Stimulated activated CD4-positive, alpha-beta T cell treated with anti-CD3 and anti-CD28 coated beads, Interleukin-1b, Interleukin-23, amount 100 ng/mL, for 4 hours (primary cell): ENCODE results near the gene TMIE.

ENCODE experiments used
- DNase-seq, 2 donors: peaks; one replicate each; pipeline ENCODE4 v3.0.0-alpha.2; 2020; ENCODE audit warnings: low read depth in 2 of 2

Gene TMIE

GRCh38 chr3:46701181-46701939 is at the start of gene TMIE:
TMIE (plus strand) TSS chr3:46701392; CDS start chr3:46701488, 96 bp downstream.
- no peak for DNase-seq

DNA sequence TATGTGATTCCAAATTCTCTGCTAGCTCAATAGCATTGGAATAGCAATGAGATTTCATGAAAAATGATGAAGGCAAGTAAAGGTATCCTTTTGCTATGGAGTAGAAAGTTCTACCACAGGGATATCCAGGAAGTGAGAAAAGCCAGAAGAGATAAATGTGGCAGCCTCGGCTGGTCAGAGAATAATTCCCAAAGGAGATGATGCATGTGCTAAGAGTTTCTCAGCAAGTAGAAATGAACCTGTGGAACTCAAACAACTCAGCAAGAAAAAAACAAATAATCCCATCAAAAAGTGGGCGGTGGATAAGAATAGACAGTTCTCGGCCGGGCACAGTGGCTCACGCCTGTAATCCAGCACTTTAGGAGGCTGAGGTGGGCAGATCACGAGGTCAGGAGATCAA is 45.9 kb upstream of the TMIE start:
- no peak for DNase-seq

DNA sequence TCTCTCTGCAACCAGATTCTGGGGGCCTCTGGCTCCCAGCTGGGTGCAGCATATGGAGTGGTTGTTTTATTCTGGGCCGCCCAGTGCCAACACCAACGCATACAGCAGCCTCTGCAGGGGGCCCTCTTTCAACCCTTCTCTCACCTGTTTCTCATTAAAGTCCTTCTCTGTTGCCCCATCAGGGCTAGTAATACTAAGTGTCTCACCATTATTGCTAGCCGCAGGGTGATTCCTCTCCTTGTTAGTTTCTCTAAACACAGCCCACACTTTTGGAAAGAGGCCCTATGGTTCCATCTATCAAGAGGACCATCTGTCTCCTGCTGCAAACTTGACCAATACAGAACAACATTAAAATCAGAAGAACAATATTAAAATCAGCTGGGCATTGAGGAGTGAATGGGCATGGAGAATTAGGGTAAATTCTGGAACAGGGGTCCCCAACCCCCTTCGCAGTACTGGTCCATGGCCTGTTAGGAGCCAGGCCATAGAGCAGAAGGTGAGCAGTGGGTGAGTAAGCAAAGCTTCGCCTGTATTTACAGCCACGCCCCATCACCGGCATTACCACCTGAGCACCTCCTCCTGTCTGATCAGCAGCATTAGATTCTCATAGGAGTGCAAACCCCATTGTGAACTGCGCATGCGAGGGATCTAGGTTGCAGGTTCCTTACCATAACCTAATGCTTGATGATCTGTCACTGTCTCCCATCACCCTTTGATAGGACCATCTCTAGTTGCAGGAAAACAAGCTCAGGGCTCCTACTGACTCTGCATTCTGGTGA is 44.2 kb upstream of the TMIE start:
- no peak for DNase-seq

DNA sequence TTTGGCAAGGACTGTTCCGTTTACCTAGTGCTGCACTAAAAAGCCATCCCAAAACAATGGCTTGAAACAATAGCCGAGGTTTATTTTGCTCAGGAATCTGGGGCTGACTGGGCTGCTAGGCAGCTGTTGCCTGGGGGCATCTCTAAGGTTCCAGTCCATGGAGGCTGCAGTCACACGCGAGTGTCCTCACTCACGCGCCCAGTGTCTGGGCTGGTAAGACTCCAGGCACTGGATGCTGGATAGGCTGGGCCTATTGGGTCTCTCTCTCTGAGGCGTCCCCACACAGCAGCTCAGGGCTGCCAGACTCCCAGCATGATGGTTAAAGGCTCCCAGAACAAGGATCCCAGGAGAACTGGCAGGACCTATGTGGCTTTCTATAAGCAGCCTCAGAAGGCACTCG is 41.9 kb upstream of the TMIE start:
- no peak for DNase-seq

DNA sequence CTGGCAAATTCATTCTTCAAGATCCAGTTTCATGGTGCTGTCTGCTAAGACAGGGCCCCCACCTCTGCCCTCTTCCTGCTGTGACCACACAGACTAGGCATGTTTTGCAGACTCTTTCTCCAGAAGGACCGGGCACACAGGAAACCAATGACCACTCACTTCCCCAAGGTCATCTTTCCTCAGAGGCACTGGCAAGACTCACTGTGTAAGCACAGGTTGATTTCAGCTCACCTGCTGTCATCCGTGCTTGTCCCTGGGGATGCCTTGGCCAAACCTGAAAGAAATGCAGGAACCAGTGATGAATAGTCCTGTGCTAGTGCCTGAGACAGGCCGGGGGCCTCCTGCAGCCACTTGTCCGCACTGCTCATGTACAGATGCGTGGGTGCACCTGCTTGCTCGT is 41.2 kb upstream of the TMIE start:
- DNase-seq: no peak

- no peak for DNase-seq
These were observed 40.4 kb upstream of the TMIE start for GRCh38 chr3:46660543-46661523.

GRCh38 chr3:46661776-46662766 is 39.1 kb upstream of the TMIE start:
- DNase-seq: no peak

DNA sequence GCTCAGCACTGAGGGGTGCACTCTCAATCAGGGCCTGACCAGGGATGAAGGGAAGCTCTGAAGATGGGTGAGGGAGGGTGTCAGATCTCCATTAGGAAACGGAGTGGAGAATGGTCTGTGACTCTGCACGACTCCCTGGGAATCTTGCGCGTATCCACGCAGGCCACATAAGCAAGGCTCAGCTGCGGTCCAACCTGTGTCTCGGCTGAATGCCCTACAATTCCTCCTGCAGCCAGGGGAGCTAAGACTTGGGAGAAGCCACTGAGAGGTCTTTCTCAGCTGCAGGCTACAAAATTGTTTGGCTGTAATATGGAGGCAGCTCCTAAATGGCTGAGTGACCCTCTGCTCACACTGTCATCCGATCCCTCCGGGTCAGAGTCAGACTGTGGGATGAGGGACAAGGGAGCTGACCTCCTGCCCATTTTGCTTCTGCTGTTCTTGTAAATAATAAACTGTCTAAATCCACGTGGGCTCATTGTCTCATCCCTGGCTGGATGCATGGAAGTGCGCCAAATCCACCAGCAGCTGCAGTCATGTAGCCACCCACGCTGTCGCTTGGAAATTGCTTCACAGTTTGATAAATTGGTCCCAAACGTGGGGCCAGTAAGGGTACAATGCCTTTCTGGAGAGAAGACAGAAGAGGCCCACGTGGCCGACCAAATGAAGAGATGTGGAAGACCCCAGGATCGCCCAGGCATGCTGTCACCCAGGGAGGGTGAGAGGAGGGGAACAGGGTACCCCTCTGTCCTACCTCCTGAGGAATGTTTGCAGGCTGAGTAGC is 38.2 kb upstream of the TMIE start:
- DNase-seq: no peak

DNA sequence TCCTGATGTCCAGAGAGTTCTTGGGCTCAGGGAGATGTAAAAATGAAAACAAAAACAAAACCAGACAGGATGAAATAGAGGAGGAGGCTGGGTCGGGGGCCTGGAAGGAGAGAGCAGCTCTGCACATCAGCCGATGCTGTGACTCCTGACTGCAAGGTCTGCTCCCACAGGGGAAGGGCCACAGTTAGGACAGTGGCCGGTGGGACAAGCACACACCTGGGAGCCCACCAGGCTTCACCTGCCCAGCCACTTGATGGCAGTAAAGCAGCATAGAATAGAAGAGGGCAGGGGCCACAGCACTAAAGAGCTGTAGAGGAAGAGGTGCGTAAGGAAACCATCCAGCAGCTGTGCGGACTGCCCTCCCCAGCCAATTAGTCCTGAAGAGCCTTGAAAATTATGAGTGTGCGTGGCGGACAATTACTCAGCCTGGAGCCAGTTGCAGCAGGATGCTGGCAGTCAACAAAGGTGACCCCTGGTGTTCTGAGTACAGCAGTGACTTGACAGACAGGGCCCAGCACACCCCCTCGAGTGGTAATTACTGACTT is 37.5 kb upstream of the TMIE start:
- DNase-seq: no peak

DNA sequence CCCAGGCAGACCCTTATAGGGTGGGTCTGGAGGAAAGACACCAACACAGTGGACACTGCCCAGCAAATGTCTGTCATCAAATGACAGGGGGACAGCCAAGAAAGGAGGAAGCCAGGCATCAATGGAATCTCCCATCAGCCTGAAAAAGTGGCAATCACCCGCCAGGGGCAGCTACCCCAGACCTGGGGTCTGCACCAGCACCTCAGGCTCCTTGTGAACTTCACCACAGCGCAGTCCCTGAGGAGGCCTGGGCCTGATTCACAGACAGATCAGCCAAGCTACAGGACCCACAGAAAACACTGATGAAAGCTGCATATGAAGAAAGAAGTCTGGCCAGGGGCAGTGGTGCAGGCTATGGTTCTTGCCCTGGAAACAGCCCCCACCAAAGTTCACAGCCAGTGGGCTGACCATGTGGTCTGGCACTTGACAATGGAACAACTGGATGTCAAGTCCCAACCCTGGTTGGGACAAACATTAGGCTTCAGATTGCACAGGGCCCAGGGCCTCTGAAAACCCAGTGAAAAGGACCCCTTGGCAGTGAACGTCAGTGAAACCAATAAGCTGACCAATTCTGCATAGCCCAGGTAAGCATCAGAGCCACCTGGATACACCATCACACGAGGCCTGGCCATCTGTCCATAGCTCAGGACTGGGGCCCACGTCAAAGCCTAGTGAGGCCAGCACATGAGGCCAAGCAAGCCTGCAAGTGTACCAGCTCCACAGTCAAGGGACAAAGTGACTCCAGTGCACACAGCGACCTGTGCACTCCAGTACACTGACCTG is 36.8 kb upstream of the TMIE start:
- DNase-seq: no peak

- DNase-seq: no peak
These were observed 36.0 kb upstream of the TMIE start for GRCh38 chr3:46664971-46665762.

- no peak for DNase-seq
These were observed 35.3 kb upstream of the TMIE start for GRCh38 chr3:46665763-46666452.

DNA sequence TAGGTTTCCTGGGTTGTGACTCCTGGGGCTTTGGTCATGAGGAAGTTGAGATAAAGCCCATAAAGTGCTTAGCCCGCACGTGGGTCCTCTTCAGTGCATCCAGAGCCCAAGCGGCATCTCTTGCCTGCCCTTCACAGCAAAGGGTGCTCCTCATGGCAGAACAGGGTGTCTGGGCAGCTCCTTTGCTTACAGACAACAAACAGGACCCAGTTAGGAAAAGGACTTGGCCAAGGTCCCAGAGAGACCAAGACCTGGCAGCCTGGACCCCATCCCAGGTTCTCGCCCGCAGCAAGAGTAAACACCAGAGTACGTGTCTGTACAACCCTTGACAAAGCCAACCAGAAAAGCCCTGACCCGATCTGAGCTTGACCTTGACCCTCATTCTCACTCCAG is 34.7 kb upstream of the TMIE start:
- DNase-seq: no peak

DNA sequence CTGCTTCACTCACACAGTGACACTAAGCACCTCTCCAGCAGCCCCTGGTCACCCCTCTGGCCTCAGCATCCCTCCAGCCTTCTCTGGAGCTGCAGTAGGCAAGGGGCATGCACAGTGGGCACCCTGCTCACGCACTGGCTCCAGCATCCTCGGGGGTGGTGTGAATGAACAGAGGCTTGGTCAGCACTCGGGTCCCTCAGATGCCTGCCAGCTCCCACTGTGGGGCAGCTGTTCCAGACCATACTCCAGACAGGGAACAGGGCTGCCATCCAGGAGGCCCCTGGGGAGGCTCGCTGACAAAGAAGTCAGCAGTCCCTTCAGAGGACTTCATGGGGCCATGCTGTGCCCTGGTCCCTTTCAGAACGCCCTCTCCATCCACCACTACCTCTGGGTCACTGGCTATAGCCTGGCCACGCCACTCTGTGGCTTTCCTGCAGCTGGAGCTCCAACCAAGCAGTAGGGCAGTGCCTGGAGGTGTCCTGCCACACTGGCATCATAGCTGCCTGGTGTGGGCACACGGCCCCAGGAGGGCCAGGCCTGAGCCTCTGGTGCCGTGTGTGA is 34.1 kb upstream of the TMIE start:
- no peak for DNase-seq

- DNase-seq: no peak
These were observed 33.5 kb upstream of the TMIE start for GRCh38 chr3:46667657-46668056.

- no peak for DNase-seq
These were observed 33.1 kb upstream of the TMIE start for GRCh38 chr3:46668116-46668515.

- DNase-seq: no peak
These were observed 32.6 kb upstream of the TMIE start for GRCh38 chr3:46668591-46668990.
